ENCODE results near the gene CRTC1. TPM values are rescaled to one million over a fixed set of nuclear protein-coding genes. Genes with fewer than 3 reads are reported as not detected.

CRTC1 gene
- total RNA-seq, 1 experiment from 2014 or later, result 19.0 TPM

GRCh38 chr19:18800079-18800478, 116.6 kb downstream of the CRTC1 start:
- Mint-ChIP-seq H3K27ac (no peak overlapping the region), H3K36me3 (ENCODE audit: insufficient read depth in 1 of 3, low read depth in 3 of 3) (no peaks in the 10 kb centered on the region)

More at GRCh38 chr19:18800079-18800478, 116.6 kb downstream of the CRTC1 start:
- Histone ChIP-seq H2BK120ac (ENCODE audit: low read depth, low read length, poor library complexity, severe bottlenecking) (no peak overlapping the region), H2AK5ac (ENCODE audit: insufficient read length, low read length) (no peak overlapping the region), H4K91ac (ENCODE audit: insufficient read length, low read depth, low read length) (no peak overlapping the region), H3K4ac (ENCODE audit: low read depth, low read length) (no peak overlapping the region), H3K4me1 (ENCODE audit: insufficient read depth, low read length) (no peaks in the 10 kb centered on the region), H3K79me2 (ENCODE audit: insufficient read depth, low read length) (no peaks in the 10 kb centered on the region), H4K8ac (replicated peaks; ENCODE audit: insufficient read length, low read depth, low read length) (no peak overlapping the region), H3K23me2 (ENCODE audit: insufficient read length, low read depth, low read length, poor library complexity, severe bottlenecking) (no peaks in the 10 kb centered on the region), H3K27ac (ENCODE audit: insufficient read length, low read depth, low read length) (no peak overlapping the region), H2BK12ac (ENCODE audit: insufficient read length, low read depth, low read length) (no peak overlapping the region), H3K56ac (ENCODE audit: insufficient read length, low read depth, low read length) (no peak overlapping the region), H3T11ph (ENCODE audit: low read length) (no peak overlapping the region), H3K4me2 (ENCODE audit: insufficient read depth, insufficient read length, low read length) (no peak overlapping the region), H3K23ac (ENCODE audit: insufficient read length, low read depth, low read length) (no peak overlapping the region), H3K9me3 (ENCODE audit: control insufficient read depth, low read depth, low read length) (no peaks in the 10 kb centered on the region), H2BK5ac (ENCODE audit: insufficient read length, low read length) (no peak overlapping the region), H2AFZ (ENCODE audit: low read length) (no peak overlapping the region), H3K18ac (ENCODE audit: insufficient read length, low read depth, low read length) (no peak overlapping the region), H2BK15ac (ENCODE audit: low read depth, low read length) (no peak overlapping the region), H3K9ac (ENCODE audit: extremely low read depth, insufficient read length, low read length) (no peak overlapping the region), H4K20me1 (ENCODE audit: control insufficient read depth, insufficient read depth, insufficient read length) (no peaks in the 10 kb centered on the region), H3K79me1 (ENCODE audit: insufficient read depth, low read depth, low read length, poor library complexity, severe bottlenecking) (no peaks in the 10 kb centered on the region), H3K14ac (ENCODE audit: insufficient read depth, low read length) (no peak overlapping the region), H3K27me3 (ENCODE audit: insufficient read depth, low read length) (peaks cover 18% of the 10 kb centered on the region; the same call in 1 of the 2 replicates), H2BK20ac (ENCODE audit: low read depth, low read length, poor library complexity, severe bottlenecking) (no peak overlapping the region), H4K5ac (ENCODE audit: insufficient read length, low read depth, low read length) (no peak overlapping the region)
- DNase-seq, result no peak
- Mint-ChIP-seq H3K9me3 (no peaks in the 10 kb centered on the region), H3K4me1 (peaks cover 0 to 2% of the 10 kb centered on the region in 2 experiments; a peak in 1 of 4 replicates), H3K27me3 (ENCODE audit: low read depth) (peaks cover 3% of the 10 kb centered on the region), H3K4me3 (no peak overlapping the region)
- no peak for TF ChIP-seq CTCF (conservative IDR thresholded peaks at IDR 0.05)

Data from H9 (cell line).